KMS-11 (cell line): ENCODE measurements around the gene DCTN4.

Experiments used
- H2AFZ ChIP-seq: fragments of 200-600 bp; sonication (generic); 2 replicates; pipeline ENCODE4 v1.6.1; 2016; ENCODE audit warnings: antibody characterized with exemption, mixed run types, low read depth
- H3K27ac ChIP-seq: fragments of 200-600 bp; sonication (generic); 2 replicates; pipeline ENCODE4 v1.6.1; 2016; ENCODE audit warnings: mild to moderate bottlenecking, mixed run types
- H3K27me3 ChIP-seq: fragments of 200-600 bp; sonication (generic); 2 replicates; pipeline ENCODE4 v1.6.1; 2017; ENCODE audit warnings: mild to moderate bottlenecking, low read depth, mixed run types, moderate library complexity; ENCODE audit not compliant: insufficient read depth
- H3K36me3 ChIP-seq: fragments of 200-600 bp; sonication (generic); 2 replicates; pipeline ENCODE4 v1.6.1; 2017; ENCODE audit warnings: mild to moderate bottlenecking, mixed run types; ENCODE audit not compliant: insufficient read depth
- H3K4me1 ChIP-seq: fragments of 200-600 bp; sonication (generic); 2 replicates; pipeline ENCODE4 v1.6.1; 2016; ENCODE audit warnings: mild to moderate bottlenecking, low read depth, mixed run types; ENCODE audit not compliant: poor library complexity, severe bottlenecking
- H3K4me2 ChIP-seq: fragments of 200-600 bp; sonication (generic); 2 replicates; pipeline ENCODE4 v1.7.0; 2016; ENCODE audit warnings: mild to moderate bottlenecking, mixed run types
- H3K4me3 ChIP-seq: fragments of 200-600 bp; sonication (generic); IDR thresholded peaks from 2 replicates; pipeline ENCODE4 v1.6.1; 2017; ENCODE audit warnings: low read depth, low read length, mixed read lengths; ENCODE audit not compliant: insufficient read depth
- H3K79me2 ChIP-seq: fragments of 200-600 bp; sonication (generic); 2 replicates; pipeline ENCODE4 v1.6.1; 2016; ENCODE audit warnings: low read depth, mixed run types; ENCODE audit not compliant: insufficient read depth
- H3K9ac ChIP-seq: fragments of 200-600 bp; sonication (generic); 2 replicates; pipeline ENCODE4 v1.6.1; 2016; ENCODE audit warnings: mild to moderate bottlenecking, mixed run types
- H4K20me1 ChIP-seq: fragments of 200-600 bp; sonication (generic); 2 replicates; pipeline ENCODE4 v1.6.1; 2016; ENCODE audit warnings: mild to moderate bottlenecking, mixed run types; ENCODE audit not compliant: insufficient read depth
- CTCF ChIP-seq: fragments of 200-600 bp; sonication (generic); conservative IDR thresholded peaks from 2 replicates; pipeline ENCODE4 v1.6.1; 2017; ENCODE audit warnings: low read depth, mild to moderate bottlenecking, antibody characterized with exemption, low read length, moderate library complexity, mixed read lengths

DCTN4 gene

GRCh38 chr5:150788977-150789376, 30.2 kb upstream of the DCTN4 start:
- Histone ChIP-seq H3K27ac (no peak overlapping the region), H2AFZ (no peak overlapping the region), H3K36me3 (no peaks in the 10 kb centered on the region), H3K4me2 (no peak overlapping the region), H3K79me2 (no peaks in the 10 kb centered on the region), H4K20me1 (no peaks in the 10 kb centered on the region), H3K27me3 (no peaks in the 10 kb centered on the region), H3K4me3 (no peak overlapping the region), H3K4me1 (no peaks in the 10 kb centered on the region), H3K9ac (no peak overlapping the region)
- TF ChIP-seq CTCF, result no peak

GRCh38 chr5:150787656-150788055, 28.8 kb upstream of the DCTN4 start:
- Histone ChIP-seq H3K36me3 (no peaks in the 10 kb centered on the region), H3K27ac (no peak overlapping the region), H3K9ac (no peak overlapping the region), H2AFZ (no peak overlapping the region), H3K4me3 (no peak overlapping the region), H4K20me1 (no peaks in the 10 kb centered on the region), H3K4me2 (no peak overlapping the region), H3K4me1 (no peaks in the 10 kb centered on the region), H3K79me2 (no peaks in the 10 kb centered on the region), H3K27me3 (no peaks in the 10 kb centered on the region)
- TF ChIP-seq CTCF, result no peak

GRCh38 chr5:150786876-150787275, 28.1 kb upstream of the DCTN4 start:
- Histone ChIP-seq H3K4me3 (no peak overlapping the region), H3K9ac (no peak overlapping the region), H3K79me2 (no peaks in the 10 kb centered on the region), H2AFZ (no peak overlapping the region), H3K27ac (no peak overlapping the region), H3K27me3 (no peaks in the 10 kb centered on the region), H4K20me1 (no peaks in the 10 kb centered on the region), H3K4me1 (no peaks in the 10 kb centered on the region), H3K4me2 (no peak overlapping the region), H3K36me3 (no peaks in the 10 kb centered on the region)
- TF ChIP-seq CTCF, result no peak

- Histone ChIP-seq H3K79me2 (no peaks in the 10 kb centered on the region), H3K4me3 (no peak overlapping the region), H3K4me2 (no peak overlapping the region), H3K4me1 (no peaks in the 10 kb centered on the region), H3K36me3 (no peaks in the 10 kb centered on the region), H2AFZ (no peak overlapping the region), H4K20me1 (no peaks in the 10 kb centered on the region), H3K27ac (no peak overlapping the region), H3K9ac (no peak overlapping the region), H3K27me3 (no peaks in the 10 kb centered on the region)
- TF ChIP-seq CTCF, result no peak
These were observed 27.1 kb upstream of the DCTN4 start for GRCh38 chr5:150785950-150786349.
